ENCODE data around the gene BMPR1A.

BMPR1A gene

GRCh38 chr10:86823565-86823964 lies 67.1 kb downstream of the BMPR1A start:
- no peak for DNase-seq (ENCODE audit: low read depth)
- no peak overlapping the region for H3K4me3 ChIP-seq (ENCODE audit: low read depth, low read length)
- no peak for TF ChIP-seq CTCF (IDR thresholded peaks at IDR 0.05; ENCODE audit: low read depth, low read length, missing control alignments)

- no peak overlapping the region for H3K4me3 ChIP-seq (ENCODE audit: low read depth, low read length)
- TF ChIP-seq CTCF (IDR thresholded peaks at IDR 0.05; ENCODE audit: low read depth, low read length, missing control alignments): no peak
- no peak for DNase-seq (ENCODE audit: low read depth)
Observed at GRCh38 chr10:86824151-86824550, 67.7 kb downstream of the BMPR1A start.

GRCh38 chr10:86825366-86825765 lies 68.9 kb downstream of the BMPR1A start:
- no peak overlapping the region for H3K4me3 ChIP-seq (ENCODE audit: low read depth, low read length)
- TF ChIP-seq CTCF (IDR thresholded peaks at IDR 0.05; ENCODE audit: low read depth, low read length, missing control alignments): no peak

GRCh38 chr10:86827639-86828038 lies 71.2 kb downstream of the BMPR1A start:
- no peak for DNase-seq (ENCODE audit: low read depth)
- no peak overlapping the region for H3K4me3 ChIP-seq (ENCODE audit: low read depth, low read length)
- TF ChIP-seq CTCF (IDR thresholded peaks at IDR 0.05; ENCODE audit: low read depth, low read length, missing control alignments): no peak

More at GRCh38 chr10:86825366-86825765, 68.9 kb downstream of the BMPR1A start:
- DNase-seq (ENCODE audit: low read depth): no peak

- DNase-seq (ENCODE audit: low read depth): no peak
- no peak for TF ChIP-seq CTCF (IDR thresholded peaks at IDR 0.05; ENCODE audit: low read depth, low read length, missing control alignments)
- no peak overlapping the region for H3K4me3 ChIP-seq (ENCODE audit: low read depth, low read length)
Observed at GRCh38 chr10:86828145-86828544, 71.7 kb downstream of the BMPR1A start.

- no peak for DNase-seq (ENCODE audit: low read depth)
- no peak overlapping the region for H3K4me3 ChIP-seq (ENCODE audit: low read depth, low read length)
- TF ChIP-seq CTCF (IDR thresholded peaks at IDR 0.05; ENCODE audit: low read depth, low read length, missing control alignments): no peak
Observed at GRCh38 chr10:86829472-86829871, 73.1 kb downstream of the BMPR1A start.

GRCh38 chr10:86830043-86830591 lies 73.7 kb downstream of the BMPR1A start:
- DNase-seq (ENCODE audit: low read depth): no peak
- no peak overlapping the region for H3K4me3 ChIP-seq (ENCODE audit: low read depth, low read length)
- no peak for TF ChIP-seq CTCF (IDR thresholded peaks at IDR 0.05; ENCODE audit: low read depth, low read length, missing control alignments)

All from GM12864 (cell line).